Smooth muscle cell of the brain vasculature (primary cell): ENCODE measurements around the gene PPP1R1A.

ENCODE experiments used
- DNase-seq: peaks from one replicate; pipeline ENCODE4 v3.0.0-alpha.2; 2012; ENCODE audit warnings: low read depth, low spot score

The PPP1R1A gene, protein sequence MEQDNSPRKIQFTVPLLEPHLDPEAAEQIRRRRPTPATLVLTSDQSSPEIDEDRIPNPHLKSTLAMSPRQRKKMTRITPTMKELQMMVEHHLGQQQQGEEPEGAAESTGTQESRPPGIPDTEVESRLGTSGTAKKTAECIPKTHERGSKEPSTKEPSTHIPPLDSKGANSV

DNA sequence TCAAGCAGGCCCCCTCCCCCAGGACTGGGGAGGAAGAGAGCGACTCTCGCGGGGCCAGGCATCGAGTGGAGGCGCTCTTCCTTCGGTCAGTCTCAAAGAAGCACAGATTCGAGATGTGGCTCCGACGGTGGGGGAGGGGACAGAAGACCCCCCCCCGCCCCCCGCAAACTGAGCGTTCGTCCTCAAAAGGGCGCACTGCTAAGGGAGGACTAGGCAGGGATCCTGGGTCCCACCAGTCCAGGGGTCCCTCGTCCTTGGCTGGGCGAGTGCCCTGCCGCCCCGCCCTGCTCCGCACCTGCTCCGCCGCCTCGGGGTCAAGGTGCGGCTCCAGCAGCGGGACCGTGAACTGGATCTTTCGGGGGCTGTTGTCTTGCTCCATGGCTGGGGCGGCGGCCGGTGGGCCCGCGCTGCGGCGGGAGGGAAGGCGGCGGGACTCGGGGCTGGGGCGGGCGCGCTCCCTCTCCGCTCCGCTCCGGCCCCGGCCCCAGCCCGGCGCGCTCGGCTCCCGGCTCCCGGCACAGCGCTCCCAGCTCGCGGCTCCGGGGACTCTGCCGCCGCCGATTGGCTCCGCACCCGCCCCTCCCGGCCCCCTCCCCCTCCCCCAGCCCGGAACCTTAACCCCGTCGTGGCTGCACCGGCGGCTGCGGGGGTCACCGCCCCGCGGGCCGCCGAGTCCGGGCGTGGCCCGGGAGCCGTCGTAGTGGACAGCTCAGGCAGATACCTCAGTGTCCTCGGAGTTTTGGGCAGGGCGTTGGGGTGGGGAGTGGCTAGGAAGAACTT is at the start of gene PPP1R1A:
TSS of gene PPP1R1A (minus strand) at position 550 of the 780 bp plus-strand sequence. CDS start at position 379, 171 bp downstream.
- no peak for DNase-seq

DNA sequence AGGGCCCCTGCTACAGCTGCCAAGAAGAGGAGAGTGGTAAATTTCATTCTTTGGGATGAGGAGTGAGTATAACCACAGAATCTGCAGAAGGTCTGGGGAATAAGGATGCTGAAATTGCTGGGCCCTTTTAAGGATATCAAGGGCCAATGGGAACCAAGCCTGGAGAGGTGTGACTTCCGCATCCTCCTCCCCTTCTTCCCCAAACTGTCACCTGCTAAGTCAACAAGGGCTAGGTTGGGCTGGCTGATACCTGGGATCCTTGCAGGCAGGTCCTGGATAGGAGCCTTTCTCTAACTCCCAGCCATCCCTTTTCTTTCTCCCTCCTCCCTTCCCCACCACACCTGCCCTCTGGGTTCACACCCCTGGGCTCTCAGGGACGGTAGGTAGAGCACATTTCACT is 46.3 kb upstream of the PPP1R1A start, which contains the start of gene LACRT:
TSS of gene LACRT (minus strand) at position 101 of the 400 bp plus-strand sequence. CDS start at position 47, 54 bp downstream.
- no peak for DNase-seq

DNA sequence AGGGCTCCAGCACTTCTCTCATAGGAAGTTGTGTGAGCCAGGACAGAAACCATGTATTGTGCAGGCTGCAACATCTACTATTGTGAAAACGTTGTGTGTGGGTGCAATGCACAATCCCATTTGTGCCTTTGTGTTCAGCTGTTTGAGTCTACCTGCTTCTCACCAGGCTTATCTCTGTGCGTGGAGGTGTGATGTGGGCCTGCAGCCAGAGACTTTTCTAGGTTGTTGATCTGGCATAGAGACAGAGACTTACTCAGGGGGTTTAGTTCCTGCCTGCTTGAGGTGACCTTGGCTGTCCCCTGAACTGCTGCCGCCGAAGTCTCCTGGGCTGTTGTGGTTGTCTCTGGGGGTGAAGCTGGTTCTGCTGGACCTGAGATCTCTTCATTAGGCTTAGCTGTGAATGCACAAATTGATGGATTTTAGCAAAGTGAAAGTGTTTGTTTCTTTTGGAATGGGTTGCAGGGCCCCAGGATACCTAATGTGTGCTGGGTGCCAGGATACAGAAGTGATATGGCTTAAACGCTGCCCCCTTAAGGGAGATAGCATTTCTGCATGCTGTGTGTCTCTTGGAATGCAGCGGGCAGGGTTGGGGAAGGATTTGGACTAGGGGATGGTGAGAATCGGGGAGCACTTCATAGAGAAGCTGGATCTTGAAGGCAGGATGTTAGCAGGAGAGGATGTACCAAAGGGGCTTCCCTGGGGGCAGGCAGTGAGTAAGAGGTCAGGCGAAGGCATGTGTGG is 43.7 kb upstream of the PPP1R1A start:
- DNase-seq, result no peak

DNA sequence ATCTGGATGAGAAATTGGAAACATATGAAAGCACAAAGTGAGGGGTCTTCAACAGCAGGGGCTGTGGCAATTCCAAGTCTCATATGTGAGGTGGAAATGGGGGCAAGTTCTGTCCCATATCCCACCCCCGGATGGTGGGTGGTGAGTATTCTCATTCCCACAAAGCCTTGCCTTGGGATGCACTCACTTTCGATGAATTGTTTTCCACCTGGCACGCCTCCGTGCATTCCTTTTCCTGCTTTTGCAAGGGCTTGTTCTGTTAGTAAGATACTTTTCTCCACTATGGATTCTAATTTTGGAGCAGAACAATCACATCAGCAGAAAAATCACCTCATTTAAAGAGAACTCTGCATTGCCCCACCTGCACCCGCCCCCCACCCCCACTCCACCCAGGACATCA is 43.1 kb upstream of the PPP1R1A start:
- no peak for DNase-seq

DNA sequence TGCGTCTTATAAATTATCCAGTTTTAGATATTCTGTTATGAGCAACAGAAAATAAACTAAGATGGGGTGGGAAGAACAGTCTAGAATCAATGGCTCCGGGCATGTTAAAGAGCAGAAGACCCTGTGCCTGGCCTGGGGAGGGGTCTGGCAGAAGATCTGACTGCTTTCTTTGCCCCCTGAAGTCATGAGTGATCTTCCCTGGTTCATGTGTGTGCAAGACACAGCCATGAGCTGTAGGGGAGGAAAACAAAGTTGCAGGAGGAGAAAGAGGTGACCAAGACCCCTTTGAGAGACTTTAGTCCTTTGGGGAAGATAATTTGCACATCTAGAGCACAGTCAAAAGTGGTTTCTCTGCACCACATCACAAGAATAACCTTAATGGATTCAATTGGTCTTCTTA is 41.5 kb upstream of the PPP1R1A start:
- DNase-seq, result no peak

DNA sequence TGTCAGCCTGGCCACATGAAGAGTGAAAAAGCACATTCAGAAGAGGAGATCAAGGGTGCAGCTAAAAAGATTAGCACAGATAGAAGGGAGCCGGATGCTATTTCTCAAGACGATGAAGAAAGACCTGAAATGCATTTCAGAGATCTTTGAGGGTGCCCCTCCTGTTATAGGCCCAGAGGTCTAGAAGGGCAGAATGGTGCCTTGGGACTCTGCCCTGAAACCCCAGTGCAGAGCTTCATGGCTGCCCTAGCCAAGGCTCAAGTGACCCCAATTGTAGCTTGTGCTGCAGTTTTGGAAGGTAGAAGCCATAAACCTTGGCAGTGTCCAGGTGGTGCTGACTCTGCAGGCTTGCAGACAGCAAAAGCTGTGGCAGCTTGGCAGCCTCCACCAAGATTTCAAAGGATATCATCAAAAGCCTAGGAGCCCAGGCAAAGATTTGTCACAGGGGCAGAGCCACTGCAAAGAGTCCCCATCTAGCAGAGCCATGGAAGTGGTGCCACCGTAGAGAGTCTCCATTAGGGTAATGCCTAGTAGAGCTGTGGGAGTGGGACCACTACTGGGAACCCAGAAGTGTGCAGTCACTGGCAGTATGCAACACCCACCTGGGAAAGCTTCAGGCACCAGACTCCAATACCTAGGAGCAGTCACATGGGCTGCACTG is 39.9 kb upstream of the PPP1R1A start:
- DNase-seq, result no peak

DNA sequence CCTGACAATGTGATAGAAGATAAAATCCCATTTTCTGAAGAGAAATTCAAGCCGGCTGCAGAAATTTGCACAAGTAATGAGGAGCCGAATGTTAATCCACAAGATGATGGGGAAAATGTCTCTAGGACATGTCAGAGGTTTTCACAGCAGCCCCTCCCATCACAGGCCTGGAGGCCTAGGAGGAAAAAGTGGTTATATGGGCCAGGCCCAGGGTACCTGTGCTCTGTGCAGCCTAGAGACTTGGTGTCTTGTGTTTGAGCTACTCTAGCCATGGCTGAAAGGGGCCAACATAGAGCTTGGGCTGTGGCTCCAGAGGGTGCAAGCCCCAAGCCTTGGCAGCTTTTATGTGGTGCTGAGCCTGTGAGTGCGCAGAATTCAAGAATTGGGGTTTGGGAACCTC is 38.8 kb upstream of the PPP1R1A start:
- DNase-seq, result no peak

DNA sequence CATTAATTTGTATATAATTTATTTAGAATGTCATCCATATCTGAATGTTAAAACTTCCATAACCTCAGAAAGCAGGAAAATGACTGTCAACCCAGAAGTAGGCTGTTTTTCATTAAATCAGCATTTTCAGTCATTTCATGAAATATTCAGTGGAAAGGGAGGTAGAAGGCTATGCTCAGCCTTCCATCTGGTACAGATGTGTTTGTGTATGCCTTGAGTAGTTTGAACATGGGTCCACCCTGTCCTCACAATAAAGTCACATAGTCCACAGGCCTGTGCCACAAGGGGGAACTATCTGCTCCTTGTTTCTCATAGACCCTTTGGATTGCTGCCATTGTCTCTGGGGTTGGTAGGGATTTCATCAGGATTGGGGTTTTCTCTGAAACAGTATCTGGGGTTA is 37.1 kb upstream of the PPP1R1A start:
- DNase-seq, result no peak

DNA sequence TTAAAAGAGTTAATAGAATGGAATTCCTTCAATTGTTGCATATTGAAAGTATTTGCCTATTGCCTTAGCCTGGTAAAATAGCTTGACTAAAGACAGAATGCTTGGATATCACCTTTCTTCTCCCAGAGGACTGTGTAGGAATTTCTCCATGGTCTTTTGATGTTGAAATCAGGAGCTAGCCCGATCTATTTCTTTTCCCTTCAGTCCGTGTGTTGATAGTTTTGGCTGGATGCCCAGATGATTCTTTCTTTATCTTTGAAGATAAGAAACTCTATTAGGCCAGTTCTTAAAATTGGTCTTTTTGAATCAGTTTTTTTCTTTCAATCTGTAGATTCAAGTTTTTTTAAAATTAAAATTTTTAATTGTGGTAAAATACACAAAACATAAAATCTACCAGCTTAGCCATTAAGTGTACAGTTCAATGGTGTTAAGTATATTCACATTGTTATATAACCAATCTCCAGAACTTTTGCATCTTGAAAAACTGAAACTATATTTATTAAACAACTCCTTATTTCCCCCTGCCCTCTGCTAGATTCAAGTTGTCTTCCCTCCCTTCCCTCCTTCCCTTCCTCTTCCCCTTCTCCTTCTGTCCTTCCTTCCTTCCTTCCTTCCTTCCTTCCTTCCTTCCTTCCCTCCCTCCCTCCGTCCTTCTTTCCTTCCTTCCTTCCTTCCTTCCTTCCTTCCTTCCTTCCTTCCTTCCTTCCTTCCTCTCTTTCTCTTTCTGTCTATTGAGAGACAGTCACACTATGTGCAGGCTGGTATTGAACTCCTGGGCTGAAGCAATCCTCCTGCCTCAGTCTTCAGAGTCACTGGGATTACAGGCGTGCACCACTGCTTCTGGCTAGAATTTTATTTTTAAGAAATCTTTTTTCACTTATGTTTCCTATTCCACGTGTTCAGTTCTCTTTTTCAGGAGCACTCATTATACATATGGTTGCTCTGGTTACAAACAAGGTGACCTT is 36.1 kb upstream of the PPP1R1A start:
- DNase-seq, result no peak

DNA sequence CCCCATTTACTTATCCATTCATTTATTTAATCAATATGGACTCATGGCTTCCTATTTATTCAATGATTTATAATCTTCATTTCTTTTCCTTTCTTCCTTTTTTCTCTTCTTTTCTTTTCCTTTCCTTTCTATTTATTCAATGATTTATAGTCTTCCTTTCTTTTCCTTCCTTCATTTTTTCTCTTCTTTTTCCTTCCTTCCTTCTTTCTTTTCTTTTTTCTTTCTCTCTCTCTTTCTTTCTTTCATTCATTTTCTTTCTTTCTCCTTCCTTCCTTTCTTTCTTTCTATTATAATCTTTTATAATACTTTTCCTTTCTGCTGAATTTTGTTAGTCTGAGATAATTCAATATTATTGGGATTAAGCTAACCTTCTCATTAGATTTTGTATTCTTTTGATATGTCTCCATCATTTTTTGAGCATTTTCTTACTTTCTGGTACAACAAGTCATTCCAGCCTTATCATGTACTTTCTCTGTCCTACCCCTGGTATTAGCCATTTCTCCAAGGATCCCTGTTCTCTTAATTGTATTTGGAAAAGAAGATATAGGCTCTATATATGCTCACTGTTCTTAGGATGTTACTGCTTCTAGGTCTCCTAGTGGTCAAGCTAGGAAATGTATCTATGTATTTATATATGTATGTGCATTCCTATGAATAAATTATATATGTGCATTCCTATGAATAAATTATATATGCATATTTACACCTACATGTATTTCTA is 34.2 kb upstream of the PPP1R1A start:
- DNase-seq, result no peak

DNA sequence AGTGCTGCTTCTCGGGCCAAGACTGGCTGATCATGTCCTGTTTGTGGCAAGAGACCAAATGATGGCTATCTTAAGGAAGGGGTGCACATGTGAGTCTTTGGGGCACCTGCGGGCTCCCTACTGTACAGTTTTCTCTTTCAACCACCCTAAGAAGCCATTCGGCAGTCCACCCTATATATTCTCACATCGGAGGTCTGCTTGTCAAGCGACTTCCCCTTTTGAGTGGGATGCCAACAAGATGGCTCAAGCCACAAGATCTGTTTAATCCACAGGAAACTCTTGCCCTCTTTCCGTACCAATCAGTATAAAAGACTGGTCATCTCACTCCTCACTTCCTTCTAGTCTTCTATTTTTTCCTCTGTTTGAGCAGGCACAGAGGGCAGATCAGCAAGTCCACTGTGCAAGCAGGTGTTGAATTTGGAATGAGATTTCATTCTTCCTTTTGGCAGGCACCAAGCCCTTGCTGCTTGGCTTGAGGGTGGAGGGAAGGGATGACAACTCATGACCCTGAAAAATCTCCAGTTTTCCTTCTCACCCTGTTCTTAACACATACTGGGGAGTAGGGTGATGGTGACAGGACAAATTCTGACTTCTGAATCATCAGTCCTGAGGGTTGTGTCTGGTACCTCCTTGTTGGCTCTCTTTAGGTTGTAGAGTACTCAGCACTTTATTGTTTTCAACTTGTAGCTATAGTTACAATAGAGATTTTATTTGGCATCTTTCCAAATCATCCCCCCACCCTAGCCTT is 28.6 kb upstream of the PPP1R1A start:
- no peak for DNase-seq

DNA sequence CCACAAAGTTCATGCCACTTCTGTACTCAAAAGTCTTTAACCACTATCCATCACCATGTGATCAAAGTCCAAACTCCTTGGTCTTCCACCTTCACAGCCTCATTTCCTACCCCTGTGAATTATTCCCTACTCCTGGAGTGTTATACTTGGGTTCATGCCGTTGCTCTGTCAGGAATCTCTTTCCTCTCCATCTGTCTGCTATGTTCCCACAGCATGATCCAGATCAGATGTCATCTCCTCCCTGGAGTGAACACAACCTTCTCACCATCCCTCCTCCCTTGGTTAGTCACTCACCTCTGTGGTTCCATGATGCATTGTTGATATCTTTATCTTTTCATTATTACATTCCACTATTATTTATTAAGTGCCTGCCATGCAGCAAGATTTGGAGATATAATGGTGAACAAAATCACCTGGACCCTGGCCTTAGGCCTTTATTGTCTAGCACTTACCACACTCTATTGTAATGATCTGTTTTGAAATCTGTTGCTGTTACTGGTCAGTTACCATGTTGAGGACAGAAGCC is 23.8 kb upstream of the PPP1R1A start:
- DNase-seq, result no peak

DNA sequence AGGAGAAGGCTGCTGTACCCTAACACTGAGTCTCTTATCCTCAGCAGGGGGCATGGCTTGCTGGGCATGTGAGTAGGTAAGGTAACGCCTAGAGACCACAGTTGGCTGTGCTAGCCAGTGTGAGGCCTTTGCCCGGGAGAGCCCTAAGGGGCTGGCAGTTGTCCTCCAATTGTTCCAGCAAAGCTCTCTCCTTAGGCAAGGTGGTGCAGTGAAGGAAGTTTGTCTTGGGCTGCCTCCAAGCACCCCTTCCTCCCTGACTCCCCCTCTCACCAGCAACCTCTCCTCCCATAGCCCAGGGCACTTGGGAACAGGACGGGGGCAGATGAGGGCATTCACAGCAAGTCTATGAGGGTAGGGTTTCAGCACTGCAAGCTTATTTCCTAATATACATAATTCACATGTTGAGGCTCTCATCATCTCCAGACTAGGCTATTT is 23.3 kb upstream of the PPP1R1A start:
- DNase-seq, result no peak

DNA sequence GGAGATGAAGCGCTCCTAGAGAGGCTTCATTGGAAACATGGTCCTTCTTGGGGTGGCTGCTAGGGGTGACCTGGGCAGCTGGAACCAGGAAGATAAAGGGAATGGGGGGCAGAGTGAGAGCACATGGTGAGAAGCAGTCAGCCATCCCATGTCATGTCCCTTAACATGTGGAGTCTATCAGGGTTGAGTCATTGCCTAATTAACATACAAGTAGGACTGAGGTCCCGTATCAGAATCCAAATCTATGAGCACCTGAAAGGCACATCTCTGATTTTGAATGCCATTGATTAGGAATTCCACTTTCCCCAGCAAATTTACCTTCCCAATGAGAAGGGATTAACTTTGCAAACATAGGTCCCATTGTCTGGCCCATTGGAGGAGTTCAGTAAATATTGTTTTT is 20.3 kb upstream of the PPP1R1A start:
- no peak for DNase-seq

DNA sequence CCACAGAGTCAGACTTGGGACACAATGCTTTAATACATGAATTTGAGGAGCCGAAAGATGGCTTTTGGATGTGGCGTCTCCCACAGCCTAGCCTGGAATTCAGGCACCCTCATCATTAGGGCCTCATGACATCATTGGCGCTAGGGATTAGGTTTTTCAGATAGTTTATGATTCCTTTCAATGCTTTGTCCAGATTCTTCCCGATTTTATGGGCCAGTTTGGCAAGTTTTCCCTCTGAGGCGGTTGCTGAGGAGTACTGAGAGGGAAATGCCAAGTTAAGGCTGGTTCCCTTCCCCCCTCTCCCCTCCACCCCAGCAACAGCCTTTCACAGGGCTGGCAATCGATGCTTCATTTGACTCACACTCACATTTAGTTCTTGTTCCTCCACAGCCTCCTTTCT is 19.7 kb upstream of the PPP1R1A start:
- DNase-seq, result no peak

DNA sequence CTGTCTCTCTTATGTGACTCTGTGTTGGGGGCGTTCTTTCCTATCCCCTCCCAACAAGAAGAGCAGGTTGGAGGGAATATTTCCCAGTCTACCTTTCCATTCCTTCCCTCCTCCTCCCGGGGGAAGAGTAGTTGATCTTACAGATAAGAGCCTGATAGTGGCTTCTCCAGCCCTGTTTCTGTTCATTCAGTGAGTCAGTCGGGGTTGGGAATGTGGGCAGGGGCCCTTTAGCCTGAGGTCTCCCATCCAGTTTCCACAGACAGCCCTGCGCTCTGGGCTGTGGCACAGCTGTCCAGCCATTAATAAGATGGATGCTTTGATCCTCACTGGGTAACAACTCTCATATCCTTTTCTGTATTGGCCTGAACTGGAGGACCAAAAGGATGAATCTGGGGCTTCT is 18.1 kb upstream of the PPP1R1A start:
- no peak for DNase-seq

DNA sequence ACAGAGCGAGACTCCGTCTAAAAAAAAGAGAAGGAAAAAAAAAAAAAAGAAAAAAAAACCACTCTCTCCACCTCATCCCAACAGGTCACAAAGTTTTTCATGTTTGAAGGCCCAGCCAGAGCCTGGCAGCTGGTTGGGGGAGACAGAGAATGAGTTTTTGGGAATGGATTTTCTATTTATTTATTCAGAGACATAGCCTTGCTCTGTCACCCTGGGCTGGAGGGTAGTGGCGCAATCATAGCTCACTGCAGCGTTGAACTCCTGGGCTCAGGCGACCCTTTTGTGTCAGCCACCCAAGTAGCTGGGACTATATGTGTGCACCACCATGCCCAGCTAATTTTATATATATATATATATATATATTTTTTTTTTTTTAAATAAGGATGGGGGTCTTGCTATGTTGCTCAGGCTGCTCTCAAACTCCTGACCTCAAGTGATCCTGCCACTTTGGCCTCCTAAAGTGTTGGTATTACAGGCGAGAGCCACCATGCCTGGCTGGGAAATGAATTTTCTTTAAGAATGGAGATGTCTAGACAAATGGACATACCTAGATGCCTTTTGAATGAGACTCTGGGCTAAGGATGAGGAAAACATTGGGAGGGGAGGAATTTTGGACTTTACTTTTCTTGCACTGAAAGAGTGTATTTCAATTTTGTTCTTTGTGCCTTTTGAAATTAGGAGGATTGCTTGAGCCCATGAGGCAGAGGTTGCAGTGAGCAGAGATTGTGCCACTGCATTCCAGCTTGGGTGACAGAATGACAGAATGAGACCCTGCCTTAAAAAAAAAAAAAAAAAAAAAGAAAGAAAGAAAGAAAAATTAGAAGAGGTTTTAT is 16.9 kb upstream of the PPP1R1A start:
- DNase-seq, result no peak

DNA sequence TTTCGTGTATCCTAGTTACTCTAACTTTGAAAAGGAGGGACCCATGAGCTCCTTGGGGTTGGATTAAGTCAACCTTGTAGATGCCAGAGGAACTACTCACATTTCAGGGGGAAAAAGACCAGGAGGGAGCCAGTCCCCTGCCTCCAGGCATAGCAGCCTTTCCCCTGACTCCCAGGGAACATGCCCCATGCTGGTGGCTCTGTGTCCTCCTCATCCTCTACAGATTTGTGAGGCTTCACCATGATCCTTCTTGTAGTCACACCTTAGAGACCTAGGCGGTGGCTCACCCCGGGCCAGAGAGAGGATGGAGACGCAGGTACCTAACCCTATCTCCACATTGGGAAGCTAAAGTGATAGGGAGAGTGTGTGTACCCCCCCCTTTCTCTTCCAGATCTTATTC is 16.0 kb upstream of the PPP1R1A start:
- DNase-seq, result no peak
